DMS 273 (cell line): ENCODE results near the gene NDUFS8.
A peak's percentile ranks its signal among the peaks of the same experiment; 100 is the strongest.

Source experiments
- DNase-seq: peaks from one replicate; lab custom pipeline; 2025; ENCODE audit not compliant: unreplicated experiment; lab: John Stamatoyannopoulos, UW

Gene NDUFS8

GRCh38 chr11:68002938-68003845, 27.3 kb upstream of the NDUFS8 start:
- DNase-seq: peak; percentile 38

- peak; percentile 85 for DNase-seq
Measured at GRCh38 chr11:68003846-68004550, 26.5 kb upstream of the NDUFS8 start, which contains the start of gene UNC93B1. UNC93B1 (minus strand) TSS chr11:68004097; CDS start chr11:68004043, 54 bp downstream.

GRCh38 chr11:68004551-68005335, 25.7 kb upstream of the NDUFS8 start:
- DNase-seq: no peak

GRCh38 chr11:68006606-68007166, 23.8 kb upstream of the NDUFS8 start:
- DNase-seq: no peak

GRCh38 chr11:68007498-68008380, 22.7 kb upstream of the NDUFS8 start:
- no peak for DNase-seq

- DNase-seq: peak; percentile 48
Measured at GRCh38 chr11:68008381-68009337, 21.8 kb upstream of the NDUFS8 start.

GRCh38 chr11:68009391-68010089, 20.9 kb upstream of the NDUFS8 start:
- DNase-seq: peak; percentile 43

- peak; percentile 59 for DNase-seq
Measured at GRCh38 chr11:68010090-68011041, 20.1 kb upstream of the NDUFS8 start, which contains the start of gene ALDH3B1. ALDH3B1 (plus strand) TSS chr11:68010327; CDS start chr11:68015298, 4,971 bp downstream.

- no peak for DNase-seq
Measured at GRCh38 chr11:68011051-68011943, 19.2 kb upstream of the NDUFS8 start.

GRCh38 chr11:68012044-68012842, 18.2 kb upstream of the NDUFS8 start:
- no peak for DNase-seq

GRCh38 chr11:68012843-68013610, 17.5 kb upstream of the NDUFS8 start:
- no peak for DNase-seq

GRCh38 chr11:68013611-68014156, 16.8 kb upstream of the NDUFS8 start:
- DNase-seq: no peak

GRCh38 chr11:68014157-68014946, 16.1 kb upstream of the NDUFS8 start:
- peak; percentile 57 for DNase-seq
